GM12891 (cell line): ENCODE measurements around the gene C6orf136.

Source experiments
- DNase-seq: peaks from one replicate; pipeline ENCODE4 v3.0.0; 2011; ENCODE audit warnings: low spot score; ENCODE audit not compliant: insufficient read length
- FAIRE-seq: peaks from 2 replicates; lab custom pipeline; 2011; peaks lifted over from hg19 to GRCh38; lab: Jason Lieb, UNC
- PAX5 ChIP-seq: IDR thresholded peaks from 2 replicates; pipeline ENCODE4 v1.6.1; 2011; ENCODE audit warnings: low read length, moderate library complexity, mild to moderate bottlenecking; ENCODE audit not compliant: insufficient read depth, severe bottlenecking
- POLR2A ChIP-seq: IDR thresholded peaks from 2 replicates; pipeline ENCODE4 v1.6.1; 2011; ENCODE audit warnings: low read depth, low read length, control low read depth
- POLR2AphosphoS5 ChIP-seq: IDR thresholded peaks from 2 replicates; pipeline ENCODE4 v1.6.1; 2011; ENCODE audit warnings: low read depth, low read length, control low read depth
- POU2F2 ChIP-seq: IDR thresholded peaks from 2 replicates; pipeline ENCODE4 v1.6.1; 2011; ENCODE audit warnings: low read depth, mild to moderate bottlenecking, control low read depth, low read length, moderate library complexity
- SPI1 ChIP-seq: IDR thresholded peaks from 2 replicates; pipeline ENCODE4 v1.6.1; 2011; ENCODE audit warnings: low read depth, low read length, control low read depth
- TAF1 ChIP-seq: IDR thresholded peaks from 2 replicates; pipeline ENCODE4 v1.6.1; 2011; ENCODE audit warnings: low read depth, low read length, control low read depth

C6orf136 gene

DNA sequence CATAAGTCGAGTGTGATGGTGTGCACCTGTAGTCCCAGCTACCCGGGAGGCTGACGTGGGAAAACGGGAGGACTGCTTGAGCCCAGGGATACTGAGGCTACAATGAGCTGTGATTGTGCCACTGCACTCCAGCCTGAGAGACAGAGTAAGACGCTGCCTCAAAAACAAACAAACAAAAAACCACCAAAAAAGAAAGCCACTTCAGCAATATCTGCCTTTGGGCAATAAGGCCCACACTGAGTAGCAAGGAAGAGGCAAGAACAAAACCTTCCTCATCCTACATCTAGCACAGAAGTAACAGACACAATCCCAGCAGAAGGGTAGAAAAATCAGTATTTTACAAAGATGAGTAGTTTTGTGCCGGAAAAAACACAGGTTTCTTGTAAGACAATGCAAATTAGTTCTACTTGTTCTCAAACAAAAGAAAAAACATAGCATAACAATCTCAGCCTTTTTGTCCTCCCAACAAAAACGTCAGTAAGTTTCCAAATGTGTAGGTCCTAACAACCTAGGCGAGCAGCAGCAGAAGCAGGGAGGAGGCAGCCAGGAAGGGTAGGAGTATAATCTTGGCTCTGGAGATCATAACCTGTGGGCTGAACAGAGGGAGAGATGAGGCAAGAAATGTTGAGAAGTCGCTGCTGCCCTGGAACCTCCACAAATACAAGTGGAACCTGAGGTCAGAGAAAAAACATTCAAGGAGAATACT, 35.6 kb upstream of the C6orf136 start:
- no peak for FAIRE-seq
- no peak for TF ChIP-seq SPI1
- no peak for TF ChIP-seq POLR2A
- no peak for TF ChIP-seq PAX5
- TF ChIP-seq POU2F2 = no peak
- TF ChIP-seq POLR2AphosphoS5 = no peak
- DNase-seq = no peak

DNA sequence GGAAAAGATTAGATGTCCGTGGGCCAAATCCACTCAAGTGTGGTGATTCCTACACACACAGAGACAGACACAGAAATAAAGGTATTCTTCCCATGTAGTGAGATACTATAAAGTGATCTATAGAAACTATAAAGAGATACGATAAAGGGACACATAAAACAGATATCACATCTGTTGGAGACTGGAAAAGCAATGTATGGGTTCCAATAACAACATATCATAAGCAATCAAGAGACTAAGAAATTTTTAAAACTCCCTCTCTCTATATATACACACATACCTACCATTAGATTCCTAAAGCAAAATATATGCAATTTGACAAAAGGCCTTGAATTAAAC, 35.1 kb upstream of the C6orf136 start:
- TF ChIP-seq POLR2AphosphoS5 = no peak
- TF ChIP-seq PAX5 = no peak
- no peak for TF ChIP-seq SPI1
- no peak for TF ChIP-seq POU2F2
- TF ChIP-seq TAF1 = no peak
- TF ChIP-seq POLR2A = no peak
- FAIRE-seq = no peak
- DNase-seq = no peak

DNA sequence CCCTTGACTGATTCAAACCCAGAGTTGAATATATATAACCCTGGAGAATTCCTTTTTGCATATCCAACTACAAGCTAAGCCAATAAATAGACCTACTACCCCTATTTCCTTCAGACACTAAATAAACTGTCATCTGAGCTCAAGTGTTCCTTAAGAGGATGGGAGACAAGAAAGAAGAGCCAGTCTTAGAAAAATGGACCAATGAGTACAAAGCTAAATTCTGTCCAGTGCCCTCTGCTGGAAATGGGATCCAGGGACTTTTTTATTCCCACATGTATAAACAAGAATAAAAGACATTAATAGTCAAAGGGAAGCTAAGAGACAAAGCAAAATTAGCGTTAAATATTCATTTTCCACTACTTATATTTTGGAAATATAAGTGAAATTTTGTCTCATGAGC, 34.7 kb upstream of the C6orf136 start:
- no peak for FAIRE-seq
- DNase-seq = no peak
- TF ChIP-seq PAX5 (no peak), POLR2AphosphoS5 (peak; percentile 4; the same call in 1 of the 2 replicates)

DNA sequence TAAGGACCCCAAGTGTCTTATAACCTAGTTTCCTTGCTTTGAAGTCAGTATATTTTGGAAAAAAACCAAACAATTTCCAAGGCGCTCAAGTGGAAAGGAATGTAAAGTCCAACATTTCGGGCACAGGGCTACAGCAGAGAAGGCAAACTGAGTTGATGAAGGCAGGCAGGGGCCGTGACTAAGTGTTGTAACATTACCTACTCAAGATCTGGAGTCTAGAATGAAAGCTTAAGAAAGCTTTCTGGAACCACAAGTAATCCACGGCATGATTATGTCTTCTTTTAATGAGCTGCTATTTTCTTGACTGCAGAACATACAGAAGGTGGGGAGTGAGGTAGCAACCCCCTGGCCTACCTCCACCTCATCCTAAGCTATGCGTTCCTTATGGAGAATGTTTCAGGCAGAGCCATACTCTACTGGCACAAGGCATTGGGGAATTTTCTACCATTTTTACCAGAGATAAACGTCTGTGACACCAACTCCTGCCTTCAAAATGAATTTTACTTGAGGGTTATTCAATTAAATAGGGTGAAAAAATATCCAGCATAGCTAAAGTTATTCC, 34.2 kb upstream of the C6orf136 start:
- no peak for TF ChIP-seq POLR2AphosphoS5
- TF ChIP-seq TAF1 = no peak
- TF ChIP-seq PAX5 = no peak
- no peak for TF ChIP-seq SPI1
- TF ChIP-seq POLR2A = no peak; the same call in 1 of the 2 replicates
- TF ChIP-seq POU2F2 = no peak
- DNase-seq (no peak), FAIRE-seq (no peak)

DNA sequence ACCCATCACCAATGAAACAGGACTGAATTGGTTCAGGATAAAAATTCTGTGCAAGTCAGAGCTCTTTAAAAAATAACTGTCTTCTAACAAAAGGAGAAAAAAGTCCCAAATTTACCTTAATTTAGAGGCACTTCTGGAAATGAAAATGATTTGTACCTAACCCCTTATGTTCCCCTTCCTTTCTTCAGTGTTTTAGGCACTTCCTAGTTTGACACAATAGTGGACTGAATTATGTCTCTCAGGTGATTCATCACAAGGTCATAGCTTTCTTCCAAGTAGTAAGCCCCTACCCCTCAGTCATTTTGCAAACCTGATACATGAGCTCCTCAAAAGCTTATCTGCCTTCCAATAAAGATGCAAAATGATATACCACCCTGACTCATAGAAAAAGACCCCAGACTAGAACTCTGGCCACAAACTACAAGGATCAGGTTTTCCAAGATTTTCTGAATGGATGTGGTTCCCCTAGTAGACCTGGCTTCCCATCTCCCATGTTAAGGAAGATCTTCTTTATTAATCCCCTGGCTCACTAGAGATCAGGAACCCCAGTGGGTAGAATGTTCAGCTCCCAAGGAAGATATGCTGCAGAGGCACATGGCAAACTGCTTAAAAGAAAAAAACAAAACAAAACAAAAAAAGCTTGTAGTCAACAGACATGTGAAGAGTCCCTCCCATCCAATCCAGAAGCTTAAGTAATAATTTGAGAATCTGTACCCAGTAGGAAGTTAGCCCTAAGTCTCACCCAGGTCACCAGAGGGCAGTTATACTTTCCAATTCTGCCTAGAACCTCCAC, 33.5 kb upstream of the C6orf136 start:
- TF ChIP-seq POLR2AphosphoS5 (no peak), POLR2A (peak; percentile 57; the same call in 1 of the 2 replicates)
- FAIRE-seq (no peak), DNase-seq (no peak)

DNA sequence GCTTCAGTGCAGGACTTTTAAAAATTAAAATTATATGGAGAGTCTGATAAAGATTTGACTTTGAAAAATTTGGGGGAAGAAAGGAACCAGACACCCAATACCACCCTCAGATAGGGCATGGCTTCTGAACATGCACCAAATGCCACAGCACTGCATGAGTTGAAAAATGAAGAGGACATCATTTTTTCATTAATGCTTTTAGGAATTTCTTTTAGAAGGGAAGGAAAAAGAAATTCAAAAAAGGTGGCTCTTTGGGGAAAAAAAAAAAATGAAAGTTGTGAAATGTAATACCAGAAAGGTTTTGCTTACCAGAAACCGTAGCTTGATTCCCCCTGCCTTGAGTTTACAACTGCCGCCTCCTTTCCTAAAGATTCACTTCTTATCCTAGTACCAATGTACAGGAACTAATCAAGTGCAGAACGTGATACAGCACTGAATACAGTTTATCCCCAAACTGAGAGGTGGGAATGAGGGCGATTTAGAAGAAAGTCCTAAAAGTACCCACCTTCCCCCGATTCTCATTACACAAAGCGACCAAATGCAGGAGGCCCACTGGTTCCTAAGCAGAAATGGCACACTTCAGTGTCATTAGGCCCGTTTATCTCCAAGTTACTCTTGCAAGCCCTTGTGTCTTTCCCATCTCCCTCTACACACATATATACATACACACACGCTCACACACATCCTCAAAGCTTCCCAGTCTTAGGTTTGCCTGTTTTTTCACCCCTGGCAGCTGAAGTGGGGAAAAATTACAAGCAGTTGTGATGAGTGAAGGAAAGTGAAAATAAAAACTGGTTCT, 32.7 kb upstream of the C6orf136 start:
- DNase-seq = no peak
- no peak for FAIRE-seq
- TF ChIP-seq PAX5 (no peak), POU2F2 (no peak), TAF1 (peak; percentile 13; the same call in 1 of the 2 replicates), SPI1 (no peak), POLR2AphosphoS5 (peak; percentile 90), POLR2A (peak; percentile 82)

DNA sequence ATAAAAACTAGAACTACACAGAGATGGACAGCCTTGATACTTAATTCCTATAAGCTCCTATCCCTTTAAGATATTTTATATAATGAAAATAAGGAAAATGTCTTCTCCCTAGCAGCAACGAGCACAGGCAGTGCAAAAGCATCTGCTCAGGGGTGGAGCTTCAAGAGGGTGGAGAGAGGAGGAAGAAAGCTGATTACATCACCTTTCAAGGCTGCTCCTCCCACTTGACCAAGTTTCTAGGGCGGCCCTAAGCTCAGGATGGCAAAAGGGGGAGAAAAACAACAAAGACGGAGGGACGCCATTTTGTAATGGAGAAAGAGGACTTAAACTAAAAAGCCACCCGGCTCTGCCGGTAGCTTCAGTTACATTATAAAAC, 32.1 kb upstream of the C6orf136 start:
- FAIRE-seq = peak; percentile 51
- no peak; the same call in 1 of the 2 replicates for TF ChIP-seq POU2F2
- no peak for TF ChIP-seq PAX5
- TF ChIP-seq SPI1 = no peak
- peak; percentile 77; the same call in 1 of the 2 replicates for TF ChIP-seq TAF1
- TF ChIP-seq POLR2AphosphoS5 = 0 out of 2 replicates have a peak, but pooled peaks have one; percentile 0
- TF ChIP-seq POLR2A = no peak; the same call in 1 of the 2 replicates
- DNase-seq = no peak

DNA sequence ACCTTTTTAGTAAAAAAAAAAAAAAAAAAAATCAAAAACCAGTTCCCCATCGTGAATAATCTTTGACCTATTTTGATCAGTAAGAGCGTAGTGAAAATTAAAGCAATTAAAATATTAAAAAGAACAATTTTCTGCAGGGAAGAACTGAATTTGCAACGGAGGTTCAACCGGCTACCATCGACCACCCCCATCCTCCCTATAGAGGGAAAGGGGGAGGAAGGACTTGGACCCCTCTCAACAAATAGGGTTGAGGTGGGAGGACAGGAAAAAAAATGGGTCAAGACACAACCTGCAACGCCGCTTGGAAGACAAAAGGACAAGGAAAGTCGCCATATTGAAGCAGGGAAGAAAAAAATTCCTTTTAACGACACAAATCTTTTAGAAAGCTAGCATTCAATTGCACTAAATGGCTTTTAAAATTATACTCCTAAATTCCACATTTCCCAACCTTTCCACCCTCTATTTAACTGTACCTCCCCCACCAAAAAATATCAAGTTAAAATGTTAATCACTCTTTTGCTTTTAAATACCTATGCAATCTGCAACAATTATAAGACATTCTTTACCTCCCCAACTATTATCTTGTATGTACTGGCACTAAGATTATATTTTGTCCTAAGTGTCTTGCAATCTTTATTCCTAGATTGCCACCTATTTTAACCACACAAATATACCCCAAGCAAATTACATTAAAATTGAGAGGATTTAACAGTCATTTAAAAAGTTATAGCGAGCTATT, 31.5 kb upstream of the C6orf136 start:
- FAIRE-seq (no peak), DNase-seq (no peak)
- TF ChIP-seq POLR2AphosphoS5 = peak; percentile 84
- no peak; the same call in 1 of the 2 replicates for TF ChIP-seq TAF1
- no peak for TF ChIP-seq PAX5
- TF ChIP-seq POLR2A = peak; percentile 90
- peak; percentile 76 for TF ChIP-seq POU2F2
